ENCODE measurements around the gene RNFT1.
"Not testable (repeated sequence)": the region's sequence is repeated elsewhere in the genome, so short reads cannot be mapped to it uniquely, and the experiment has no call there.

RNFT1 gene

GRCh38 chr17:59930121-59930520 lies 34.4 kb downstream of the RNFT1 start:
- DNase-seq (ENCODE audit: low read depth): not testable (repeated sequence)

GRCh38 chr17:59920637-59921036 lies 43.9 kb downstream of the RNFT1 start:
- DNase-seq (ENCODE audit: low read depth): not testable (repeated sequence)

GRCh38 chr17:59916446-59916845 lies 48.1 kb downstream of the RNFT1 start:
- DNase-seq (ENCODE audit: low read depth): no peak

- DNase-seq (ENCODE audit: low read depth): no peak
Measured at GRCh38 chr17:59914274-59914854, 50.2 kb downstream of the RNFT1 start.

- DNase-seq (ENCODE audit: low read depth): no peak
Measured at GRCh38 chr17:59907467-59907866, 57.1 kb downstream of the RNFT1 start.

GRCh38 chr17:59903455-59903854 lies 61.1 kb downstream of the RNFT1 start:
- DNase-seq (ENCODE audit: low read depth): no peak

Data from GM04503 (cell line).